Stomach (tissue), 9 donors: Measurements from ENCODE around the gene TRAPPC2L. TPM values are rescaled to one million over a fixed set of nuclear protein-coding genes. Genes with fewer than 3 reads are reported as not detected.
A peak's percentile ranks its signal among the peaks of the same experiment; 100 is the strongest.

Experiments used
- DNase-seq, 2 donors: peaks; one replicate each; pipeline versions ENCODE4 v3.0.0 to v3.0.0-alpha.2; 2013 to 2019
- H3K27ac ChIP-seq, 5 donors: fragments of 200-600 bp in 4 of 5; sonication (generic) in 4 of 5; one replicate each; pipeline ENCODE4 v1.5.1; 2013 to 2019; ENCODE audit warnings: mild to moderate bottlenecking in 1 of 5, moderate library complexity in 1 of 5
- H3K27me3 ChIP-seq, 3 donors: fragments of 200-600 bp; sonication (generic); one replicate each; pipeline ENCODE4 v1.5.1; 2017 to 2019; ENCODE audit warnings: mixed run types in 1 of 3
- H3K36me3 ChIP-seq, 4 donors: fragments of 200-600 bp; sonication (generic); 1 replicate in 3 of 4; 2 replicates in 1 of 4; pipeline ENCODE4 v1.5.1; 2016 to 2019
- H3K4me1 ChIP-seq, 4 donors: fragments of 200-600 bp; sonication (generic); one replicate each; pipeline ENCODE4 v1.5.1; 2016 to 2019
- H3K4me3 ChIP-seq, 4 donors: fragments of 200-600 bp; sonication (generic) in 3 of 4; one replicate each; pipeline ENCODE4 v1.5.1; 2016 to 2019; ENCODE audit warnings: mild to moderate bottlenecking in 1 of 4
- H3K9me3 ChIP-seq, 4 donors: fragments of 200-600 bp; sonication (generic); one replicate each; pipeline ENCODE4 v1.5.1; 2016 to 2019
- EP300 ChIP-seq: sonication (generic); formaldehyde crosslinking; IDR thresholded peaks from one replicate; pipeline ENCODE4 v1.6.1; 2017; ENCODE audit warnings: antibody characterized with exemption
- POLR2A ChIP-seq, 4 donors: fragments of 450-650 bp; IDR thresholded peaks; one replicate each; pipeline ENCODE4 v1.6.1; 2016; ENCODE audit warnings: antibody characterized with exemption in 4 of 4, control low read depth in 2 of 4, mild to moderate bottlenecking in 1 of 4, moderate library complexity in 1 of 4
- POLR2AphosphoS5 ChIP-seq, 3 donors: sonication (generic); formaldehyde crosslinking; IDR thresholded peaks; one replicate each; pipeline ENCODE4 v1.6.1; 2016; ENCODE audit warnings: antibody characterized with exemption in 3 of 3
- WGBS, 5 donors: extraction: QIAGEN DNeasy Blood & Tissue Kit in 3 of 5; methylation state at CpG; one replicate each; pipeline versions ENCODE4 v1.1.5 to v1.1.7; 2013 to 2018; 5-methylcytosine and 5-hydroxymethylcytosine counted together
- intact Hi-C: fragments of 100-400 bp; cut with DNase I; formaldehyde crosslinking; loops from one replicate; pipeline ENCODE4 v1.15.1; 2023; ENCODE audit warnings: low total_unique reads
- polyA plus RNA-seq, 3 donors: library from polyadenylated mRNA; stranded (reverse); fragments of 200-250 nt; gene quantifications; one replicate each; pipeline ENCODE4 v1.2.3, GENCODE V29; 2013
- total RNA-seq, 5 donors: library from RNA; depleted of rRNA; stranded (reverse); fragments of >200 nt; gene quantifications; one replicate each; pipeline versions ENCODE4 v1.1.0 to v1.2.3, GENCODE V29; 2014 to 2016
- TF ChIP-seq, protein P1 (sequence below), 7 experiments: fragments of 450-650 bp in 4 of 7; fragments of 200-600 bp in 3 of 7; sonication (generic) in 3 of 7; IDR thresholded peaks; one replicate each; pipeline ENCODE4 v1.5.1; 2016 to 2019; ENCODE audit warnings: antibody characterized with exemption in 7 of 7, control low read depth in 2 of 7, mild to moderate bottlenecking in 1 of 7
- donor health status: healthy with polysubstance abuse.
- donor health status: Bipolar disorder and iron deficiency.
- donor health status: healthy.

TRAPPC2L gene
- total and polyA plus RNA-seq, 8 donors = 2.9 to 107 (median 30.4) TPM

GRCh38 chr16:88870608-88871348 is 13.9 kb downstream of the TRAPPC2L start:
- no peak for TF ChIP-seq POLR2AphosphoS5 (IDR thresholded peaks at IDR 0.05)
- TF ChIP-seq, protein P1, sequence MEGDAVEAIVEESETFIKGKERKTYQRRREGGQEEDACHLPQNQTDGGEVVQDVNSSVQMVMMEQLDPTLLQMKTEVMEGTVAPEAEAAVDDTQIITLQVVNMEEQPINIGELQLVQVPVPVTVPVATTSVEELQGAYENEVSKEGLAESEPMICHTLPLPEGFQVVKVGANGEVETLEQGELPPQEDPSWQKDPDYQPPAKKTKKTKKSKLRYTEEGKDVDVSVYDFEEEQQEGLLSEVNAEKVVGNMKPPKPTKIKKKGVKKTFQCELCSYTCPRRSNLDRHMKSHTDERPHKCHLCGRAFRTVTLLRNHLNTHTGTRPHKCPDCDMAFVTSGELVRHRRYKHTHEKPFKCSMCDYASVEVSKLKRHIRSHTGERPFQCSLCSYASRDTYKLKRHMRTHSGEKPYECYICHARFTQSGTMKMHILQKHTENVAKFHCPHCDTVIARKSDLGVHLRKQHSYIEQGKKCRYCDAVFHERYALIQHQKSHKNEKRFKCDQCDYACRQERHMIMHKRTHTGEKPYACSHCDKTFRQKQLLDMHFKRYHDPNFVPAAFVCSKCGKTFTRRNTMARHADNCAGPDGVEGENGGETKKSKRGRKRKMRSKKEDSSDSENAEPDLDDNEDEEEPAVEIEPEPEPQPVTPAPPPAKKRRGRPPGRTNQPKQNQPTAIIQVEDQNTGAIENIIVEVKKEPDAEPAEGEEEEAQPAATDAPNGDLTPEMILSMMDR (IDR thresholded peaks at IDR 0.05) = no peak
- no peak for TF ChIP-seq EP300
- TF ChIP-seq POLR2A (IDR thresholded peaks at IDR 0.05) = no peak
- no peak overlapping the region for H3K27ac ChIP-seq
- no peaks in the 10 kb centered on the region for H3K36me3 ChIP-seq
- intact Hi-C loops = no loop called here
- peak overlapping the region in 1 of 4 donors; percentile 13 for H3K4me3 ChIP-seq
- peak in 1 of 2 donors; percentile 59 for DNase-seq
- H3K4me1 ChIP-seq = peaks cover 0 to 9% (median 7%) of the 10 kb centered on the region in 4 donors
- no peaks in the 10 kb centered on the region for H3K9me3 ChIP-seq
- peaks cover 0 to 72% (median 37%) of the 10 kb centered on the region in 3 donors for H3K27me3 ChIP-seq
- WGBS, 5 donors = 32 to 70% (median 39%) methylated on average over 8 to 37 of the region's 37 CpGs

GRCh38 chr16:88871349-88871702 is 14.4 kb downstream of the TRAPPC2L start:
- H3K27me3 ChIP-seq = peaks cover 0 to 66% (median 37%) of the 10 kb centered on the region in 3 donors
- no peak for DNase-seq
- H3K36me3 ChIP-seq = peaks cover 0 to 2% (median 1%) of the 10 kb centered on the region in 4 donors
- H3K4me3 ChIP-seq = no peak overlapping the region
- H3K27ac ChIP-seq = no peak overlapping the region
- 20 to 31% (median 25%) methylated on average over 6 to 8 of the region's 8 CpGs for WGBS, 5 donors
- TF ChIP-seq POLR2AphosphoS5 (IDR thresholded peaks at IDR 0.05) (no peak), POLR2A (IDR thresholded peaks at IDR 0.05) (no peak), EP300 (no peak)
- TF ChIP-seq, protein P1 (IDR thresholded peaks at IDR 0.05) = no peak
- intact Hi-C loops = no loop called here
- H3K4me1 ChIP-seq = peaks cover 0 to 9% (median 7%) of the 10 kb centered on the region in 4 donors
- H3K9me3 ChIP-seq = no peaks in the 10 kb centered on the region

- Histone ChIP-seq H3K27ac (no peak overlapping the region), H3K27me3 (peaks cover 0 to 62% (median 37%) of the 10 kb centered on the region in 3 donors), H3K4me1 (peaks cover 0 to 9% (median 7%) of the 10 kb centered on the region in 4 donors), H3K4me3 (no peak overlapping the region), H3K9me3 (no peaks in the 10 kb centered on the region), H3K36me3 (peaks cover 0 to 8% (median 7%) of the 10 kb centered on the region in 4 donors)
- no peak for DNase-seq
- 68 to 80% (median 72%) methylated on average over 4 to 21 of the region's 21 CpGs for WGBS, 5 donors
- TF ChIP-seq POLR2A (IDR thresholded peaks at IDR 0.05) (no peak), POLR2AphosphoS5 (IDR thresholded peaks at IDR 0.05) (no peak), EP300 (no peak)
- TF ChIP-seq, protein P1 (IDR thresholded peaks at IDR 0.05) = no peak
- intact Hi-C loops = no loop called here
Observed at GRCh38 chr16:88871730-88872416, 14.9 kb downstream of the TRAPPC2L start.

DNA sequence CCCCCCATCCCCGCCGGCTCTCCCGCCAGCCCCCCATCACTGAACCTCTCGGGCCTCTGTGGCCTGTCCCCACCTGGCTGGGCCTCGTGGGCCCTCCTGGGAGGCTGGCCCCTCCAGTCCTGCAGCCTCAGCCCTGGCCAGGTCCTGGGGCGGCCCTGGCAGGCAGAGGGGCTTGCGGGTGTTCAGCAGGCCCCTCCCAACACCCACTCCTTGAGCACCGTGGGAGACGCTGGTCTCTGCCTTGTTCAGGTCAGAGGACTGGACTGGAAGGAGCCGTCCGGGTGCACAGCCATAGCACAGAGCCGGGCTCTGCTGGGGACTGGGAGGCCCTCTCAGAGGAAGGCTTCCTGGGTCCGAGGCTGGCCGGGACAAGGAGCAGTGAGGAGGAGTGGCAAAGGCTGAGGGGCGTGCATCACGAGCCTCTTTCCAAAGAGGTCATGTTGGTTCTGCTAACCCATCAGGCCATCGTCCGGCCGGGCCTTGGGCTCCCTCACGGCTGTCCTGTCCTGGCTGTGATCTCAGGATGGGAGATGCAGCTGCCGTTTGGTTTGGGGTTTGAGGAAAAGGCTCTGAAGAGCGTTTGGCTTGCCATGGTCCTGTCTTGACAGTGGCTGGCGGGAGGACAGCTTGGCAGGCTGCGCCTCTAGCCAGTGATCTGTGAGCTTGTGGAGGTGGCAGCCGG is 15.9 kb downstream of the TRAPPC2L start:
- intact Hi-C loops = no loop called here

More for the DNA sequence above, 15.9 kb downstream of the TRAPPC2L start:
- Histone ChIP-seq H3K27ac (no peak overlapping the region), H3K4me3 (no peak overlapping the region), H3K4me1 (peaks cover 0 to 9% (median 7%) of the 10 kb centered on the region in 4 donors), H3K9me3 (no peaks in the 10 kb centered on the region), H3K36me3 (peaks cover 0 to 16% (median 12%) of the 10 kb centered on the region in 4 donors), H3K27me3 (peaks cover 0 to 61% (median 37%) of the 10 kb centered on the region in 3 donors)
- no peak for DNase-seq
- TF ChIP-seq EP300 = no peak
- TF ChIP-seq POLR2AphosphoS5 (IDR thresholded peaks at IDR 0.05) = no peak
- no peak for TF ChIP-seq POLR2A (IDR thresholded peaks at IDR 0.05)
- TF ChIP-seq, protein P1 (IDR thresholded peaks at IDR 0.05) = no peak
- WGBS, 5 donors = 70 to 85% (median 71%) methylated on average over 5 to 25 of the region's 25 CpGs
